ENCODE measurements around the gene FARS2. TPM values are rescaled to one million over a fixed set of nuclear protein-coding genes. Genes with fewer than 3 reads are reported as not detected.

The FARS2 gene
- total RNA-seq, 1 donor from 2014 or later = 19.9 TPM

DNA sequence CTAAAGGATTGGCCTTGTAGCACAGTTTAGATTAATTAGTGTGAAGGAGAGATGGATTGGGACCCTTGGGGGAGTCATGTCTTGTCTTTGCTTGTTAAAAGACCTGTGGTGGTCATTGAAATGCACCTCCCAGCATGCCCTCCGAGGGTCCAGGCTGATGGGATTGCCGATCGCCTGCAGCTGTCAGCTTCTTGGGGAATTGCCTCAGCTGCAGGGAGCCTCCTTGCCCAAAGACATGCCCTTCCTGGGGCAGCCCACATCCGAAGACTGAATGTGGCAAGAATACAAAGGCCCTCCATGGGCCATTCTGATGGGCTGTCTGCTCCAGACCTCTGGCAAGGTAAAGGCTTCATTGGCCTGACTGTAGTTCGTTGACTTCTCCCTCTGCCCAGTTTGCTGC lies 150.7 kb downstream of the FARS2 start:
- H3K4me3 Mint-ChIP-seq = no peak overlapping the region
- no peak for DNase-seq (ENCODE audit: low spot score in 2 of 2, unreplicated experiment in 2 of 2)
- TF ChIP-seq, protein P1, sequence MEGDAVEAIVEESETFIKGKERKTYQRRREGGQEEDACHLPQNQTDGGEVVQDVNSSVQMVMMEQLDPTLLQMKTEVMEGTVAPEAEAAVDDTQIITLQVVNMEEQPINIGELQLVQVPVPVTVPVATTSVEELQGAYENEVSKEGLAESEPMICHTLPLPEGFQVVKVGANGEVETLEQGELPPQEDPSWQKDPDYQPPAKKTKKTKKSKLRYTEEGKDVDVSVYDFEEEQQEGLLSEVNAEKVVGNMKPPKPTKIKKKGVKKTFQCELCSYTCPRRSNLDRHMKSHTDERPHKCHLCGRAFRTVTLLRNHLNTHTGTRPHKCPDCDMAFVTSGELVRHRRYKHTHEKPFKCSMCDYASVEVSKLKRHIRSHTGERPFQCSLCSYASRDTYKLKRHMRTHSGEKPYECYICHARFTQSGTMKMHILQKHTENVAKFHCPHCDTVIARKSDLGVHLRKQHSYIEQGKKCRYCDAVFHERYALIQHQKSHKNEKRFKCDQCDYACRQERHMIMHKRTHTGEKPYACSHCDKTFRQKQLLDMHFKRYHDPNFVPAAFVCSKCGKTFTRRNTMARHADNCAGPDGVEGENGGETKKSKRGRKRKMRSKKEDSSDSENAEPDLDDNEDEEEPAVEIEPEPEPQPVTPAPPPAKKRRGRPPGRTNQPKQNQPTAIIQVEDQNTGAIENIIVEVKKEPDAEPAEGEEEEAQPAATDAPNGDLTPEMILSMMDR (IDR thresholded peaks at IDR 0.05; ENCODE audit: unreplicated experiment) = no peak
- no peak overlapping the region for H3K27ac Mint-ChIP-seq
- peaks cover 10% of the 10 kb centered on the region for H3K36me3 Mint-ChIP-seq
- peaks cover 3% of the 10 kb centered on the region for H3K9me3 Mint-ChIP-seq
- H3K27me3 Mint-ChIP-seq (ENCODE audit: low read depth) = no peaks in the 10 kb centered on the region
- no peaks in the 10 kb centered on the region for H3K4me1 Mint-ChIP-seq

DNA sequence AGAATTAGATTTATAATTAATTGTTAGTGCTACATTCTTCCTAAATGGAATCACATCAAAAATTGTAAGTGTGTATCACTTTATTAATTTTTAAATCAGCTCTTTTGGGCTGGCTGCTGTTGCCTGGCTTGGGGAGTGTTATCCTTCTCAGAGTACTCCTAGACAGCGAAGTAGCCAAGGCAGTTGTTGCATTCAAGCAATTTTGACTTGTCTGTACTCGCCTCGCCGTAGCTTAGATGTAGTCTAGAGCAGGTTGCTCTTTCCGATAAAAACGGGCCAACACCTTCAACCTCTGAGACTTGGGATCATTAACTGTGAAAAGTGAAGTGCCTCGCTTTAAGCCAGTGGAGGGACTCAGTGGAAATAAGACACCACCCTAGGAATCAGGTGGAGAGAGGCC lies 151.3 kb downstream of the FARS2 start:
- Mint-ChIP-seq H3K27me3 (ENCODE audit: low read depth) (no peaks in the 10 kb centered on the region), H3K27ac (no peak overlapping the region), H3K9me3 (peaks cover 7% of the 10 kb centered on the region), H3K36me3 (peaks cover 13% of the 10 kb centered on the region), H3K4me1 (no peaks in the 10 kb centered on the region), H3K4me3 (no peak overlapping the region)
- no peak for DNase-seq (ENCODE audit: low spot score in 2 of 2, unreplicated experiment in 2 of 2)
- TF ChIP-seq, protein P1 (IDR thresholded peaks at IDR 0.05; ENCODE audit: unreplicated experiment) = no peak

DNA sequence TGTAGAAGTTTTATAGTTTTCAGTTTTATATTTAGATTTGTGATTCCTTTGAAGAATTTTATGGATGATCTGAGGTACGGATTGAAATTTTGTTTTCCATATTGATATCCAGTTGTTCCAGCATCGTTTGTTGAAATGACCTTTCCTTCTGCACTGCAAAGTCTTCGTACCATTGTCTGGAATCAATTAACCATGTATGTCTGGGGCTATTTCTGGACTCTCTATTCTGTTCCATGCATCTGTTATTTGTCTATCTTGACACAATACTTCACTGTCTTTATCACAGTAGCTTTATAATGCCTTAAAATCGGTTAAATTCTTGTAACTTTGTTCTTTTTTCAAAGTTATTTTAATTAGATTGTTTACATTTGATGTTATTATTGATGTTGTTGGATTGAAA lies 154.9 kb downstream of the FARS2 start:
- H3K36me3 Mint-ChIP-seq = peaks cover 26% of the 10 kb centered on the region
- DNase-seq (ENCODE audit: low spot score in 2 of 2, unreplicated experiment in 2 of 2) = no peak
- H3K27ac Mint-ChIP-seq = no peak overlapping the region
- H3K4me1 Mint-ChIP-seq = no peaks in the 10 kb centered on the region
- TF ChIP-seq, protein P1 (IDR thresholded peaks at IDR 0.05; ENCODE audit: unreplicated experiment) = no peak
- H3K9me3 Mint-ChIP-seq = peaks cover 18% of the 10 kb centered on the region
- no peaks in the 10 kb centered on the region for H3K27me3 Mint-ChIP-seq (ENCODE audit: low read depth)
- no peak overlapping the region for H3K4me3 Mint-ChIP-seq

DNA sequence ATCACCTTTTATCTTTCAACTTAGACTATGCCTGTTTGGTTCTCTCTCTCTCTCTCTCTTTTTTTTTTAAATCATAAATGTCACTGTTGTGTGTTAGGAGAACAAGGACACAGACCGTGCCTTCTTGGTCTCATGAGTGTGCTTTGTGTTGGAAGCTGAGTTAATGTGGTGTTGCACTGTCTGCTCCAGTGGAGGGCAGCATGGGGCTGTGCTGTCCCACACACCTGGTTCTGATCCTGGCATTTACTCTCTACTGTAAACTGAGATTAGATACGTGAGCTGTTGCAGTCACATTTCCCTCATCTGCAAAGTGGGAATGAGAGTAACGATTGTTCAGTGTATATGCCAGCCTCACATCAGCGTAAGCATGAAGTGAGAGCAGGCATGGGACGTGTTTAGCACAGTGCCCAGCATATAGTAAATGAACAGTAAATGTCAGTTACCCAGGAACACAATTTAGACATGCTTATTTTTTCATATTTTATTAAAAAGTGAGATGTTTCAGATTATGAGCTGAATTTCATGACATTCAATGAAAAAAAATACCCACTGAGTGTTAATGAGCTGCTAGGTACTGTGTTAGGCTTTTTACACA lies 161.1 kb downstream of the FARS2 start:
- Mint-ChIP-seq H3K9me3 (peaks cover 18% of the 10 kb centered on the region), H3K4me1 (peaks cover 2% of the 10 kb centered on the region), H3K36me3 (peaks cover 25% of the 10 kb centered on the region), H3K27ac (no peak overlapping the region), H3K4me3 (no peak overlapping the region), H3K27me3 (ENCODE audit: low read depth) (no peaks in the 10 kb centered on the region)
- DNase-seq (ENCODE audit: low spot score in 2 of 2, unreplicated experiment in 2 of 2) = no peak
- TF ChIP-seq, protein P1 (IDR thresholded peaks at IDR 0.05; ENCODE audit: unreplicated experiment) = no peak

DNA sequence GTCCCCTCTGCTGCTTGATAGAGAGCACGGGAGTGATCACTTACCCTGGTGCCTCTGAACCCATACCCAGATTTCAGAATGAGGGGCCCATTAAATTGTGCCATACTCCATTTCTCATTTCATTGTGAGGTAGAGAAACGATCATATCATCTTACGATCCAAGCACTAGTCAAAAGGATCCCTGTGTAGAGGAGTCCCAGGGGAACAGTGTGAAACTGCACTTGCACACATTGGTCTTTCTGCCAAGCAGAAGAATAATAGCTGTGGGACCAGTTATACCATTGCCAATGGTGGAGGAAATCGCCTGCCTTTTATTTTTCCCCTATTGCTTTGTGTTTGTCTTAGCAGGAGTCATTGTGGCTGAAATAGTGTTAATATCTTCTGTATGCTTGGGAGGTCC lies 161.9 kb downstream of the FARS2 start:
- Mint-ChIP-seq H3K9me3 (peaks cover 10% of the 10 kb centered on the region), H3K27ac (no peak overlapping the region), H3K27me3 (ENCODE audit: low read depth) (no peaks in the 10 kb centered on the region), H3K4me1 (peaks cover 2% of the 10 kb centered on the region), H3K36me3 (peaks cover 18% of the 10 kb centered on the region), H3K4me3 (no peak overlapping the region)
- TF ChIP-seq, protein P1 (IDR thresholded peaks at IDR 0.05; ENCODE audit: unreplicated experiment) = no peak
- DNase-seq (ENCODE audit: low spot score in 2 of 2, unreplicated experiment in 2 of 2) = no peak

DNA sequence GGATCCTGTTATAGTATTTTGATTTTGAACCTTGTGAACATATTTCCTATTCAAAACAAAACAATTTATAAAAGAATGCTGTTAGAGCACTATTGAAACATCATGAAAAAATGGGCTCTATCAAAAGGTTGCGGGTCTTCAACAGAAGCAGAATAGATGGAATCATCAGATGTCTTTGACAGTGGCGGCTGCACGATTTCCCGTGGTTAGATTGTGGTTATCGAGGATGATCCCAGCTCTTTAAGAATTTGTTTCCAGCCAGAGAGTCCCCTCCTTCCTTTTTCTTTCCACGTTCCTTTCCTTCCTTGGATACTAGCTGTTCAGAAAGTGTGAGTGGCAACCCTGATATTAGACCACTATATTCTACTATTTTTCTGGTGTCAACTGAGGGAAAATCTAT lies 163.4 kb downstream of the FARS2 start:
- no peak overlapping the region for H3K4me3 Mint-ChIP-seq
- peaks cover 5% of the 10 kb centered on the region for H3K9me3 Mint-ChIP-seq
- TF ChIP-seq, protein P1 (IDR thresholded peaks at IDR 0.05; ENCODE audit: unreplicated experiment) = no peak
- H3K27me3 Mint-ChIP-seq (ENCODE audit: low read depth) = no peaks in the 10 kb centered on the region
- peaks cover 10% of the 10 kb centered on the region for H3K36me3 Mint-ChIP-seq
- DNase-seq (ENCODE audit: low spot score in 2 of 2, unreplicated experiment in 2 of 2) = no peak
- peaks cover 2% of the 10 kb centered on the region for H3K4me1 Mint-ChIP-seq
- no peak overlapping the region for H3K27ac Mint-ChIP-seq

Data from mesothelial cell of epicardium (in vitro differentiated cells).